GM12878 (cell line): ENCODE data around the gene SERTAD2. TPM values are rescaled to one million over a fixed set of nuclear protein-coding genes. Genes with fewer than 3 reads are reported as not detected.

Experiments used
- ATAC-seq: fragments of 200-7000 bp; cut with Tn5 transposase; 3 replicates; pipeline ENCODE4 v1.9.1; 2020; ENCODE audit warnings: mild to moderate bottlenecking, moderate library complexity
- BruUV-seq: library from RNA; stranded (reverse); fragments of 400-500 nt; replicated peaks from 2 replicates; lab custom pipeline; 2021; lab: Mats Ljungman, UMichigan
- CTCF ChIA-PET: fragments of 300-600 bp; sonication (Branson Sonifier 250); formaldehyde crosslinking; extraction: SDS; loops from one replicate; lab custom pipeline; 2021; ENCODE audit warnings: inconsistent platforms; lab: Yijun Ruan, JAX
- POLR2A ChIA-PET: fragments of 350-600 bp; formaldehyde crosslinking; extraction: SDS; loops from one replicate; lab custom pipeline; 2021; ENCODE audit warnings: inconsistent platforms; lab: Charles Lee
- RAD21 ChIA-PET: fragments of 300-600 bp; sonication (Branson Sonifier 250); formaldehyde crosslinking; loops from one replicate; lab custom pipeline; 2023; ENCODE audit warnings: antibody characterized with exemption; ENCODE audit not compliant: unreplicated experiment; lab: Charles Lee
- SMC1A ChIA-PET: fragments of 300-600 bp; sonication (Branson Sonifier 250); formaldehyde crosslinking; loops from one replicate; lab custom pipeline; 2023; ENCODE audit not compliant: unreplicated experiment, uncharacterized antibody; lab: Charles Lee
- DNase-seq: peaks from one replicate; pipeline ENCODE4 v3.0.0-alpha.2; 2011; ENCODE audit warnings: low read depth, low spot score
- FAIRE-seq: peaks from 3 replicates; lab custom pipeline; 2011; peaks lifted over from hg19 to GRCh38; lab: Jason Lieb, UNC
- H2AFZ ChIP-seq: 2 replicates; pipeline ENCODE4 v1.6.0; 2011; ENCODE audit warnings: low read depth, low read length, control low read depth; ENCODE audit not compliant: control insufficient read depth
- H3K27ac ChIP-seq: 2 replicates; pipeline ENCODE4 v1.5.1; 2011; ENCODE audit warnings: control low read depth; ENCODE audit not compliant: control insufficient read depth, insufficient read depth
- H3K27me3 ChIP-seq, 2 experiments: replicated peaks in 1 of 2; 2 replicates each; pipeline versions ENCODE4 v1.6.0 to v1.6.1; 2011; ENCODE audit warnings: low read length in 1 of 2; ENCODE audit not compliant: control insufficient read depth in 2 of 2, insufficient read depth in 2 of 2
- H3K36me3 ChIP-seq, 2 experiments: 2 replicates each; pipeline ENCODE4 v1.5.1; 2011; ENCODE audit warnings: low read length in 1 of 2; ENCODE audit not compliant: control insufficient read depth in 2 of 2, insufficient read depth in 2 of 2
- H3K4me1 ChIP-seq: 2 replicates; pipeline ENCODE4 v1.6.1; 2011; ENCODE audit warnings: mild to moderate bottlenecking, low read length, moderate library complexity, mixed read lengths; ENCODE audit not compliant: control insufficient read depth, insufficient read depth
- H3K4me2 ChIP-seq: 2 replicates; pipeline ENCODE4 v1.6.0; 2011; ENCODE audit warnings: control low read depth; ENCODE audit not compliant: control insufficient read depth, insufficient read depth
- H3K4me3 ChIP-seq: fragments of 200-600 bp; sonication (generic); 2 replicates; pipeline ENCODE4 v1.5.1; 2016
- H3K79me2 ChIP-seq: 2 replicates; pipeline ENCODE4 v1.6.0; 2011; ENCODE audit warnings: low read length; ENCODE audit not compliant: control insufficient read depth, insufficient read depth
- H3K9ac ChIP-seq: 2 replicates; pipeline ENCODE4 v1.8.0; 2011; ENCODE audit warnings: low read length, control low read depth, mixed read lengths; ENCODE audit not compliant: control insufficient read depth, insufficient read depth
- H3K9me3 ChIP-seq: replicated peaks from 3 replicates; pipeline ENCODE4 v1.5.1; 2011; ENCODE audit warnings: mild to moderate bottlenecking, low read length; ENCODE audit not compliant: control insufficient read depth, insufficient read depth
- H4K20me1 ChIP-seq: 2 replicates; pipeline ENCODE4 v1.6.0; 2011; ENCODE audit not compliant: control insufficient read depth, insufficient read depth
- BCL11A ChIP-seq: IDR thresholded peaks from 2 replicates; pipeline ENCODE4 v1.6.1; 2011; ENCODE audit warnings: low read depth, low read length
- CHD2 ChIP-seq: IDR thresholded peaks from 2 replicates; pipeline ENCODE4 v1.6.1; 2011; ENCODE audit warnings: low read depth, low read length, improper control_type of control experiment, borderline replicate concordance
- EED ChIP-seq: sonication (generic); IDR thresholded peaks from 2 replicates; pipeline ENCODE4 v1.6.1; 2016; ENCODE audit warnings: antibody characterized with exemption, low read depth
- FOXK2 ChIP-seq: fragments of 450-650 bp; IDR thresholded peaks from 2 replicates; pipeline ENCODE4 v1.6.1; 2017; ENCODE audit warnings: mild to moderate bottlenecking, moderate library complexity
- NFIC ChIP-seq: IDR thresholded peaks from 2 replicates; pipeline ENCODE4 v1.6.1; 2012; ENCODE audit warnings: low read depth, mild to moderate bottlenecking, inconsistent platforms, low read length, moderate library complexity
- NFXL1 ChIP-seq: fragments of 450-650 bp; IDR thresholded peaks from 2 replicates; pipeline ENCODE4 v1.6.1; 2017; ENCODE audit warnings: antibody characterized with exemption, mild to moderate bottlenecking, borderline replicate concordance
- RB1 ChIP-seq: fragments of 450-650 bp; formaldehyde crosslinking; IDR thresholded peaks from 2 replicates; pipeline ENCODE4 v1.6.1; 2017; ENCODE audit warnings: mild to moderate bottlenecking, borderline replicate concordance
- SUPT20H ChIP-seq: IDR thresholded peaks from 2 replicates; pipeline ENCODE4 v1.6.1; 2011; ENCODE audit warnings: low read depth, mild to moderate bottlenecking, low read length, moderate library complexity, borderline replicate concordance; ENCODE audit not compliant: control insufficient read depth
- TCF3 ChIP-seq: IDR thresholded peaks from 2 replicates; pipeline ENCODE4 v1.6.1; 2012; ENCODE audit warnings: low read depth, mild to moderate bottlenecking, low read length, borderline replicate concordance; ENCODE audit not compliant: insufficient read depth
- WGBS: methylation state at CpG from one replicate; pipeline ENCODE4 v1.1.6; 2016; ENCODE audit warnings: low lambda C conversion rate; ENCODE audit not compliant: insufficient replicate concordance, insufficient coverage; ENCODE audit errors: missing lambda C conversion rate; 5-methylcytosine and 5-hydroxymethylcytosine counted together
- in situ Hi-C: fragments of 300-500 bp; cut with MboI; formaldehyde crosslinking; loops from 9 replicates; pipeline ENCODE4 v1.14.3; 2018; ENCODE audit warnings: mixed read lengths
- intact Hi-C: fragments of 100-400 bp; cut with micrococcal nuclease; formaldehyde crosslinking; loops from one replicate; pipeline ENCODE4 v1.14.2; 2022; ENCODE audit not compliant: unreplicated experiment
- polyA plus RNA-seq, 11 experiments: library from polyadenylated mRNA; depleted of rRNA in 4 of 11; unstranded in 6 of 11; stranded (reverse) in 5 of 11; fragments of >200 nt; fragmentation: Nextera tagmentation in 4 of 11; fragmentation: Illumina TruSeq in 1 of 11; extraction: Ambion mirVana in 4 of 11; extraction: Trizol in 1 of 11; gene quantifications; 1 replicate in 1 of 11; 2 replicates in 10 of 11; pipeline versions ENCODE4 v1.2.1 to v1.2.3, GENCODE V29; 2011 to 2016; ENCODE audit warnings: inconsistent platforms in 2 of 11, missing spikeins in 2 of 11, low read depth in 1 of 11
- total RNA-seq, 4 experiments: library from RNA; depleted of rRNA in 3 of 4; stranded (reverse); fragments of >200 nt in 3 of 4; fragmentation: Illumina TruSeq in 1 of 4; extraction: Trizol in 1 of 4; gene quantifications; 2 replicates each; pipeline versions ENCODE4 v1.2.1 to v1.2.3, GENCODE V29; 2013 to 2021
- TF ChIP-seq, protein P1 (sequence below): fragments of 150-350 bp; IDR thresholded peaks from 2 replicates; pipeline ENCODE4 v1.6.1; 2014; ENCODE audit warnings: mild to moderate bottlenecking, low read depth, low read length
- TF ChIP-seq, protein P2 (sequence below): IDR thresholded peaks from 2 replicates; pipeline ENCODE4 v1.6.1; 2012; ENCODE audit warnings: low read depth, low read length, improper control_type of control experiment
- TF ChIP-seq, protein P3 (sequence below): fragments of 450-650 bp; formaldehyde crosslinking; IDR thresholded peaks from 2 replicates; pipeline ENCODE4 v1.5.0; 2022; ENCODE audit warnings: mild to moderate bottlenecking, missing genetic modification characterization
- TF ChIP-seq, protein P4 (sequence below): fragments of 450-650 bp; IDR thresholded peaks from 2 replicates; pipeline ENCODE4 v1.6.1; 2017; ENCODE audit warnings: mild to moderate bottlenecking, moderate library complexity

SERTAD2 gene
- total and polyA plus RNA-seq, 10 of the 15 experiments (the other 5 are each of a cell fraction or from before 2014, with no cell fraction given), result 7.9 to 28.7 (median 20.1) TPM

DNA sequence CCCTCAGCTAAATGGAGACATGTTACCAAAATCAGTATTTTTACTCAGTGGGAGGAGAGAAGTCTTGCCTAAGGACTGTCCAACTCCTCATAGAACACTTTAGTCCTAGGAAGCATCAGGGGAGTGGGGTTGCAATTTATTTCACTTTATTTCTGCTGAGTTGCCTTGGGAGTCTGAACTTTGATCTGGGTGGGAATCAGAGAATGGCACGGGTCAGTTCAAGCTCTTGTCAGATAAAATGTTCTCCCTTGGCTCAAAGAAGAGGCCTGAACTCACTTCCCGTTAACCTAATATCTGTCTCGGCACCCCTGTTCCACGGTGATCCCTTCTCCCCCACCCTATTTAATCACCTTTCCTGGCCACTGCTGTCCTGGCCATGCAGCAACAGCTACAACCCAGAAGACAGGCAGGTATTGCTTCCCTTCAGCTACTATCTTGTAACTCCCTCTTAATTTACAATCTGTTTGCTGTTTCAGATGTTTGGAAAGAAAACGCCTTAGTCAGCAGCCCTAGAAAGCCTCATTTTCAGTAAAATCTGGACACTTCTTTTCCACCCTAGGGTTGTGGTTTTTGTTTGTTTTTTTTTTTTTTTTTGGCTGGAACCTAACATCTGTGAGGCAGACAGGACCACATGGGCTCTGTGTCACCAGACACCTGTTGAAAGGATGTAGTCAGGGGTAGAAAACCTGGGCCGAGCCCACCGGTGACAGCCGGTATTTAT lies 52.5 kb downstream of the SERTAD2 start:
- SMC1A ChIA-PET, result interaction anchor here (0.8 to 1.9 kb wide), 5 partner anchors 9 to 231 kb away, joined by 3 to 6 read pairs (median 3); no protein-coding TSS in a partner anchor
- Histone ChIP-seq H3K36me3 (no peaks in the 10 kb centered on the region), H3K79me2 (no peaks in the 10 kb centered on the region), H4K20me1 (no peaks in the 10 kb centered on the region), H3K9ac (no peak overlapping the region), H3K4me3 (no peak overlapping the region), H3K27me3 (no peaks in the 10 kb centered on the region), H3K9me3 (no peaks in the 10 kb centered on the region; the same call in 2 of the 3 replicates), H2AFZ (no peak overlapping the region), H3K4me1 (peaks cover 16% of the 10 kb centered on the region), H3K4me2 (no peak overlapping the region), H3K27ac (no peak overlapping the region)
- WGBS, result 81% methylated on average over 8 of the region's 8 CpGs
- RAD21 ChIA-PET, result interaction anchor here (1.8 kb wide), 1 partner anchor 263 kb away, joined by 4 read pairs; no protein-coding TSS in a partner anchor
- no peak for FAIRE-seq
- CTCF ChIA-PET, result interaction anchor here (0.6 to 1.4 kb wide), 6 partner anchors 8 to 268 kb away, joined by 3 to 5 read pairs (median 4); no protein-coding TSS in a partner anchor
- in situ Hi-C loops (no loop called here), intact Hi-C loops (no loop called here)
- ATAC-seq, result no peak
- BruUV-seq, result no TSS peak
- no peak for DNase-seq
- POLR2A ChIA-PET, result no interaction called here
- TF ChIP-seq, protein P1, sequence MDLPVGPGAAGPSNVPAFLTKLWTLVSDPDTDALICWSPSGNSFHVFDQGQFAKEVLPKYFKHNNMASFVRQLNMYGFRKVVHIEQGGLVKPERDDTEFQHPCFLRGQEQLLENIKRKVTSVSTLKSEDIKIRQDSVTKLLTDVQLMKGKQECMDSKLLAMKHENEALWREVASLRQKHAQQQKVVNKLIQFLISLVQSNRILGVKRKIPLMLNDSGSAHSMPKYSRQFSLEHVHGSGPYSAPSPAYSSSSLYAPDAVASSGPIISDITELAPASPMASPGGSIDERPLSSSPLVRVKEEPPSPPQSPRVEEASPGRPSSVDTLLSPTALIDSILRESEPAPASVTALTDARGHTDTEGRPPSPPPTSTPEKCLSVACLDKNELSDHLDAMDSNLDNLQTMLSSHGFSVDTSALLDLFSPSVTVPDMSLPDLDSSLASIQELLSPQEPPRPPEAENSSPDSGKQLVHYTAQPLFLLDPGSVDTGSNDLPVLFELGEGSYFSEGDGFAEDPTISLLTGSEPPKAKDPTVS, result no peak
- TF ChIP-seq CHD2 (no peak), NFXL1 (no peak), TCF3 (no peak), BCL11A (no peak), FOXK2 (no peak), RB1 (no peak), SUPT20H (no peak), NFIC (no peak), EED (no peak)
- TF ChIP-seq, protein P2, sequence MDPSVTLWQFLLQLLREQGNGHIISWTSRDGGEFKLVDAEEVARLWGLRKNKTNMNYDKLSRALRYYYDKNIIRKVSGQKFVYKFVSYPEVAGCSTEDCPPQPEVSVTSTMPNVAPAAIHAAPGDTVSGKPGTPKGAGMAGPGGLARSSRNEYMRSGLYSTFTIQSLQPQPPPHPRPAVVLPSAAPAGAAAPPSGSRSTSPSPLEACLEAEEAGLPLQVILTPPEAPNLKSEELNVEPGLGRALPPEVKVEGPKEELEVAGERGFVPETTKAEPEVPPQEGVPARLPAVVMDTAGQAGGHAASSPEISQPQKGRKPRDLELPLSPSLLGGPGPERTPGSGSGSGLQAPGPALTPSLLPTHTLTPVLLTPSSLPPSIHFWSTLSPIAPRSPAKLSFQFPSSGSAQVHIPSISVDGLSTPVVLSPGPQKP, result no peak
- TF ChIP-seq, protein P3, sequence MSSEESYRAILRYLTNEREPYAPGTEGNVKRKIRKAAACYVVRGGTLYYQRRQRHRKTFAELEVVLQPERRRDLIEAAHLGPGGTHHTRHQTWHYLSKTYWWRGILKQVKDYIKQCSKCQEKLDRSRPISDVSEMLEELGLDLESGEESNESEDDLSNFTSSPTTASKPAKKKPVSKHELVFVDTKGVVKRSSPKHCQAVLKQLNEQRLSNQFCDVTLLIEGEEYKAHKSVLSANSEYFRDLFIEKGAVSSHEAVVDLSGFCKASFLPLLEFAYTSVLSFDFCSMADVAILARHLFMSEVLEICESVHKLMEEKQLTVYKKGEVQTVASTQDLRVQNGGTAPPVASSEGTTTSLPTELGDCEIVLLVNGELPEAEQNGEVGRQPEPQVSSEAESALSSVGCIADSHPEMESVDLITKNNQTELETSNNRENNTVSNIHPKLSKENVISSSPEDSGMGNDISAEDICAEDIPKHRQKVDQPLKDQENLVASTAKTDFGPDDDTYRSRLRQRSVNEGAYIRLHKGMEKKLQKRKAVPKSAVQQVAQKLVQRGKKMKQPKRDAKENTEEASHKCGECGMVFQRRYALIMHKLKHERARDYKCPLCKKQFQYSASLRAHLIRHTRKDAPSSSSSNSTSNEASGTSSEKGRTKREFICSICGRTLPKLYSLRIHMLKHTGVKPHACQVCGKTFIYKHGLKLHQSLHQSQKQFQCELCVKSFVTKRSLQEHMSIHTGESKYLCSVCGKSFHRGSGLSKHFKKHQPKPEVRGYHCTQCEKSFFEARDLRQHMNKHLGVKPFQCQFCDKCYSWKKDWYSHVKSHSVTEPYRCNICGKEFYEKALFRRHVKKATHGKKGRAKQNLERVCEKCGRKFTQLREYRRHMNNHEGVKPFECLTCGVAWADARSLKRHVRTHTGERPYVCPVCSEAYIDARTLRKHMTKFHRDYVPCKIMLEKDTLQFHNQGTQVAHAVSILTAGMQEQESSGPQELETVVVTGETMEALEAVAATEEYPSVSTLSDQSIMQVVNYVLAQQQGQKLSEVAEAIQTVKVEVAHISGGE, result no peak
- TF ChIP-seq, protein P4, sequence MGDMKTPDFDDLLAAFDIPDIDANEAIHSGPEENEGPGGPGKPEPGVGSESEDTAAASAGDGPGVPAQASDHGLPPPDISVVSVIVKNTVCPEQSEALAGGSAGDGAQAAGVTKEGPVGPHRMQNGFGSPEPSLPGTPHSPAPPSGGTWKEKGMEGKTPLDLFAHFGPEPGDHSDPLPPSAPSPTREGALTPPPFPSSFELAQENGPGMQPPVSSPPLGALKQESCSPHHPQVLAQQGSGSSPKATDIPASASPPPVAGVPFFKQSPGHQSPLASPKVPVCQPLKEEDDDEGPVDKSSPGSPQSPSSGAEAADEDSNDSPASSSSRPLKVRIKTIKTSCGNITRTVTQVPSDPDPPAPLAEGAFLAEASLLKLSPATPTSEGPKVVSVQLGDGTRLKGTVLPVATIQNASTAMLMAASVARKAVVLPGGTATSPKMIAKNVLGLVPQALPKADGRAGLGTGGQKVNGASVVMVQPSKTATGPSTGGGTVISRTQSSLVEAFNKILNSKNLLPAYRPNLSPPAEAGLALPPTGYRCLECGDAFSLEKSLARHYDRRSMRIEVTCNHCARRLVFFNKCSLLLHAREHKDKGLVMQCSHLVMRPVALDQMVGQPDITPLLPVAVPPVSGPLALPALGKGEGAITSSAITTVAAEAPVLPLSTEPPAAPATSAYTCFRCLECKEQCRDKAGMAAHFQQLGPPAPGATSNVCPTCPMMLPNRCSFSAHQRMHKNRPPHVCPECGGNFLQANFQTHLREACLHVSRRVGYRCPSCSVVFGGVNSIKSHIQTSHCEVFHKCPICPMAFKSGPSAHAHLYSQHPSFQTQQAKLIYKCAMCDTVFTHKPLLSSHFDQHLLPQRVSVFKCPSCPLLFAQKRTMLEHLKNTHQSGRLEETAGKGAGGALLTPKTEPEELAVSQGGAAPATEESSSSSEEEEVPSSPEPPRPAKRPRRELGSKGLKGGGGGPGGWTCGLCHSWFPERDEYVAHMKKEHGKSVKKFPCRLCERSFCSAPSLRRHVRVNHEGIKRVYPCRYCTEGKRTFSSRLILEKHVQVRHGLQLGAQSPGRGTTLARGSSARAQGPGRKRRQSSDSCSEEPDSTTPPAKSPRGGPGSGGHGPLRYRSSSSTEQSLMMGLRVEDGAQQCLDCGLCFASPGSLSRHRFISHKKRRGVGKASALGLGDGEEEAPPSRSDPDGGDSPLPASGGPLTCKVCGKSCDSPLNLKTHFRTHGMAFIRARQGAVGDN, result no peak
